K562 (cell line): ENCODE results near the gene EID2. TPM values are rescaled to one million over a fixed set of nuclear protein-coding genes. Genes with fewer than 3 reads are reported as not detected.

Experiments
- ARNT ChIP-seq, 2 experiments: fragments of 450-650 bp; IDR thresholded peaks; 2 replicates each; pipeline ENCODE4 v1.6.1; 2016; ENCODE audit warnings: mild to moderate bottlenecking in 1 of 2
- EP300 ChIP-seq: IDR thresholded peaks from 2 replicates; pipeline ENCODE4 v1.6.1; 2012; ENCODE audit warnings: low read length, improper control_type of control experiment
- FOSL1 ChIP-seq: fragments of 200-800 bp; sonication (Bioruptor generic); conservative IDR thresholded peaks from 2 replicates; pipeline ENCODE4 v1.6.1; 2016; ENCODE audit warnings: missing genetic modification characterization, missing compliant biosample characterization
- IFI16 ChIP-seq: fragments of 250-450 bp; sonication (Bioruptor Pico); IDR thresholded peaks from 2 replicates; pipeline ENCODE4 v2.1.2; 2022; ENCODE audit warnings: mild to moderate bottlenecking, inconsistent platforms
- NR2C2 ChIP-seq, 2 experiments: fragments of 200-800 bp in 1 of 2; sonication (Bioruptor generic) in 1 of 2; sonication (generic) in 1 of 2; formaldehyde crosslinking in 1 of 2; IDR thresholded peaks; 2 replicates each; pipeline versions ENCODE4 v1.6.1 to v1.8.0; 2016 to 2022; ENCODE audit warnings: mild to moderate bottlenecking in 1 of 2, missing compliant biosample characterization in 1 of 2, missing genetic modification characterization in 1 of 2, missing genetic modification reagents in 1 of 2
- POU5F1 ChIP-seq: fragments of 150-350 bp; IDR thresholded peaks from 2 replicates; pipeline ENCODE4 v1.6.1; 2014; ENCODE audit warnings: borderline replicate concordance, low read length, low read depth, mild to moderate bottlenecking; ENCODE audit not compliant: partially characterized antibody
- SMAD2 ChIP-seq: fragments of 150-350 bp; IDR thresholded peaks from 2 replicates; pipeline ENCODE4 v1.6.1; 2014; ENCODE audit warnings: low read depth, mild to moderate bottlenecking, low read length
- SMARCB1 ChIP-seq: IDR thresholded peaks from 2 replicates; pipeline ENCODE4 v1.6.1; 2011; ENCODE audit warnings: improper control_type of control experiment, low read depth; ENCODE audit not compliant: insufficient read length
- SP1 ChIP-seq: sonication (generic); formaldehyde crosslinking; IDR thresholded peaks from 2 replicates; pipeline ENCODE4 v1.8.1; 2022; ENCODE audit warnings: mild to moderate bottlenecking, missing genetic modification reagents
- XRCC3 ChIP-seq: fragments of 450-650 bp; IDR thresholded peaks from 2 replicates; pipeline ENCODE4 v1.6.1; 2017; ENCODE audit warnings: mild to moderate bottlenecking, moderate library complexity
- ZNF174 ChIP-seq: fragments of 250-450 bp; sonication (Bioruptor Pico); IDR thresholded peaks from 2 replicates; pipeline ENCODE4 v1.4.0; 2020; ENCODE audit warnings: mild to moderate bottlenecking
- ZNF184 ChIP-seq: sonication (generic); formaldehyde crosslinking; IDR thresholded peaks from 2 replicates; pipeline ENCODE4 v1.5.0; 2020; ENCODE audit warnings: missing genetic modification reagents
- ZNF3 ChIP-seq: fragments of 250-450 bp; sonication (Bioruptor Pico); IDR thresholded peaks from 2 replicates; pipeline ENCODE4 v1.5.0; 2021; ENCODE audit warnings: mild to moderate bottlenecking, moderate library complexity
- polyA plus RNA-seq, 8 experiments: library from polyadenylated mRNA; depleted of rRNA in 4 of 8; stranded (reverse) in 5 of 8; unstranded in 3 of 8; fragments of >200 nt; fragmentation: Nextera tagmentation in 2 of 8; fragmentation: Illumina TruSeq in 1 of 8; extraction: Ambion mirVana in 2 of 8; extraction: Trizol in 1 of 8; gene quantifications; 2 replicates each; pipeline versions ENCODE4 v1.2.1 to v1.2.3, GENCODE V29; 2011 to 2014; ENCODE audit warnings: inconsistent platforms in 1 of 8, missing spikeins in 1 of 8
- total RNA-seq, 7 experiments: library from RNA; depleted of rRNA in 6 of 7; stranded (reverse); fragments of >200 nt in 6 of 7; fragmentation: Illumina TruSeq in 2 of 7; extraction: Trizol in 2 of 7; gene quantifications; 2 replicates each; pipeline versions ENCODE4 v1.2.1 to v1.2.3, GENCODE V29; 2011 to 2021; ENCODE audit warnings: low replicate concordance in 1 of 7
- TF ChIP-seq, protein P1 (sequence below), 2 experiments: fragments of 450-650 bp; formaldehyde crosslinking in 1 of 2; IDR thresholded peaks; 2 replicates each; pipeline versions ENCODE4 v1.4.0 to v1.6.1; 2014 to 2020; ENCODE audit warnings: mild to moderate bottlenecking in 2 of 2, borderline replicate concordance in 1 of 2, low read depth in 1 of 2
- TF ChIP-seq, protein P2 (sequence below): sonication (generic); formaldehyde crosslinking; IDR thresholded peaks from 2 replicates; pipeline ENCODE4 v1.8.1; 2023; ENCODE audit warnings: mild to moderate bottlenecking, missing genetic modification reagents
- TF ChIP-seq, protein P3 (sequence below), 2 experiments: fragments of 450-650 bp; IDR thresholded peaks; 2 replicates each; pipeline ENCODE4 v1.6.1; 2016

EID2 gene
- total and polyA plus RNA-seq, 9 of the 15 experiments (the other 6 are each of a cell fraction or from before 2014, with no cell fraction given), result 2.5 to 18.5 (median 11.3) TPM

DNA sequence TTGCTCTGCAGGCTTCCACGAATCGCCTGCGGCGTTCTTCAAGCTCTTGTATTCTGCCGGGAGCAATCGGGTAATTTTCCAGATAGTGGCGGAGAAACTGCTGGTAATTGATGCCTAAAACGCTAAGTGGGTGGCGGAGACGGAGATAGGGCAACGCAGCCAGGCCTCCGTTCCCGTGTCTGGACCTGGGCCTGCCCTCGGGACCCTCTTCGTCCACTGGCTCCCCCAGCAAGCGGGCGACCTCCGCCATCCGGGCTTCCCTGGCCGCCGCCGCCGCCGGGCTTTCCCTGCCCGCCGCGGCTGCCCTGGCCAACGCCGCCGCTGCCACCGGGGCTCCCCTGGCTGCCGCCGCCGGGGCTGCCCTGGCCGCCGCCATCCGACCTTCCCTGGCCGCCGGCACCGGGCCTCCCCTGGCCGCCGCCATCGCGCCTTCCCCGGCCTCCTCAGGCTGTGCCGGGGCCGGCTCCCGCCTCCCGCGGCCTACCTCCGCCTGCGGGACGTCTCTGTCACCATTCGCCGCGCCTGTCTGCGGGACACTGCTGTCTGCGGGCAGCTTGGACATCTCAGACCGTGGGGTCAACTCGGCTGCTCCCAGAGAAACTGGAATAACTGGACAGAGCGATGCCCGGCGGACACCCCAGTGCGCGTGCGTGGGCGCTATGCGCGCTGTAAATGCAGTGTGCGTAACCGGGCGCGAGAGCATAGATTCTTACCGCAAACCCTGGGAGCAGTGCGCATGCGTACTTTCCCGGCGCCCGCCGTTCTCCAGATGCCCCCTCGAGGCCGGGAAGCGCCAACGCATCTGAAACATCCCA lies at the start of gene EID2 (continued):
- TF ChIP-seq, protein P1, sequence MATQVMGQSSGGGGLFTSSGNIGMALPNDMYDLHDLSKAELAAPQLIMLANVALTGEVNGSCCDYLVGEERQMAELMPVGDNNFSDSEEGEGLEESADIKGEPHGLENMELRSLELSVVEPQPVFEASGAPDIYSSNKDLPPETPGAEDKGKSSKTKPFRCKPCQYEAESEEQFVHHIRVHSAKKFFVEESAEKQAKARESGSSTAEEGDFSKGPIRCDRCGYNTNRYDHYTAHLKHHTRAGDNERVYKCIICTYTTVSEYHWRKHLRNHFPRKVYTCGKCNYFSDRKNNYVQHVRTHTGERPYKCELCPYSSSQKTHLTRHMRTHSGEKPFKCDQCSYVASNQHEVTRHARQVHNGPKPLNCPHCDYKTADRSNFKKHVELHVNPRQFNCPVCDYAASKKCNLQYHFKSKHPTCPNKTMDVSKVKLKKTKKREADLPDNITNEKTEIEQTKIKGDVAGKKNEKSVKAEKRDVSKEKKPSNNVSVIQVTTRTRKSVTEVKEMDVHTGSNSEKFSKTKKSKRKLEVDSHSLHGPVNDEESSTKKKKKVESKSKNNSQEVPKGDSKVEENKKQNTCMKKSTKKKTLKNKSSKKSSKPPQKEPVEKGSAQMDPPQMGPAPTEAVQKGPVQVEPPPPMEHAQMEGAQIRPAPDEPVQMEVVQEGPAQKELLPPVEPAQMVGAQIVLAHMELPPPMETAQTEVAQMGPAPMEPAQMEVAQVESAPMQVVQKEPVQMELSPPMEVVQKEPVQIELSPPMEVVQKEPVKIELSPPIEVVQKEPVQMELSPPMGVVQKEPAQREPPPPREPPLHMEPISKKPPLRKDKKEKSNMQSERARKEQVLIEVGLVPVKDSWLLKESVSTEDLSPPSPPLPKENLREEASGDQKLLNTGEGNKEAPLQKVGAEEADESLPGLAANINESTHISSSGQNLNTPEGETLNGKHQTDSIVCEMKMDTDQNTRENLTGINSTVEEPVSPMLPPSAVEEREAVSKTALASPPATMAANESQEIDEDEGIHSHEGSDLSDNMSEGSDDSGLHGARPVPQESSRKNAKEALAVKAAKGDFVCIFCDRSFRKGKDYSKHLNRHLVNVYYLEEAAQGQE (IDR thresholded peaks at IDR 0.05; ENCODE audit: borderline replicate concordance), result peak; percentile 55; the same call in 1 of the 2 replicates
- TF ChIP-seq, protein P1 (CRISPR knock-in tag; IDR thresholded peaks at IDR 0.05; ENCODE audit: low read depth), result no peak
- TF ChIP-seq NR2C2 (CRISPR knock-in tag; IDR thresholded peaks at IDR 0.05), result 0 out of 2 replicates have a peak, but pooled peaks have one; percentile 24
- peak; percentile 25; the same call in 1 of the 2 replicates for TF ChIP-seq NR2C2 (tag; IDR thresholded peaks at IDR 0.05)
- no peak for TF ChIP-seq ZNF3
- no peak for TF ChIP-seq IFI16 (CRISPR knock-in tag)
- no peak for TF ChIP-seq EP300
- TF ChIP-seq ZNF174 (CRISPR knock-in tag), result no peak
- TF ChIP-seq ZNF184 (CRISPR knock-in tag), result no peak
- TF ChIP-seq XRCC3, result no peak
- TF ChIP-seq, protein P2, sequence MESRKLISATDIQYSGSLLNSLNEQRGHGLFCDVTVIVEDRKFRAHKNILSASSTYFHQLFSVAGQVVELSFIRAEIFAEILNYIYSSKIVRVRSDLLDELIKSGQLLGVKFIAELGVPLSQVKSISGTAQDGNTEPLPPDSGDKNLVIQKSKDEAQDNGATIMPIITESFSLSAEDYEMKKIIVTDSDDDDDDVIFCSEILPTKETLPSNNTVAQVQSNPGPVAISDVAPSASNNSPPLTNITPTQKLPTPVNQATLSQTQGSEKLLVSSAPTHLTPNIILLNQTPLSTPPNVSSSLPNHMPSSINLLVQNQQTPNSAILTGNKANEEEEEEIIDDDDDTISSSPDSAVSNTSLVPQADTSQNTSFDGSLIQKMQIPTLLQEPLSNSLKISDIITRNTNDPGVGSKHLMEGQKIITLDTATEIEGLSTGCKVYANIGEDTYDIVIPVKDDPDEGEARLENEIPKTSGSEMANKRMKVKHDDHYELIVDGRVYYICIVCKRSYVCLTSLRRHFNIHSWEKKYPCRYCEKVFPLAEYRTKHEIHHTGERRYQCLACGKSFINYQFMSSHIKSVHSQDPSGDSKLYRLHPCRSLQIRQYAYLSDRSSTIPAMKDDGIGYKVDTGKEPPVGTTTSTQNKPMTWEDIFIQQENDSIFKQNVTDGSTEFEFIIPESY, result no peak
- TF ChIP-seq SMARCB1, result no peak
- peak; percentile 68 for TF ChIP-seq SP1 (CRISPR knock-in tag)
- TF ChIP-seq, protein P3, sequence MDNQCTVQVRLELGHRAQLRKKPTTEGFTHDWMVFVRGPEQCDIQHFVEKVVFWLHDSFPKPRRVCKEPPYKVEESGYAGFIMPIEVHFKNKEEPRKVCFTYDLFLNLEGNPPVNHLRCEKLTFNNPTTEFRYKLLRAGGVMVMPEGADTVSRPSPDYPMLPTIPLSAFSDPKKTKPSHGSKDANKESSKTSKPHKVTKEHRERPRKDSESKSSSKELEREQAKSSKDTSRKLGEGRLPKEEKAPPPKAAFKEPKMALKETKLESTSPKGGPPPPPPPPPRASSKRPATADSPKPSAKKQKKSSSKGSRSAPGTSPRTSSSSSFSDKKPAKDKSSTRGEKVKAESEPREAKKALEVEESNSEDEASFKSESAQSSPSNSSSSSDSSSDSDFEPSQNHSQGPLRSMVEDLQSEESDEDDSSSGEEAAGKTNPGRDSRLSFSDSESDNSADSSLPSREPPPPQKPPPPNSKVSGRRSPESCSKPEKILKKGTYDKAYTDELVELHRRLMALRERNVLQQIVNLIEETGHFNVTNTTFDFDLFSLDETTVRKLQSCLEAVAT (IDR thresholded peaks at IDR 0.05), result 0 out of 4 replicates have a peak, but pooled peaks of 1 of the 2 experiments have one; percentile 15
- no peak for TF ChIP-seq SMAD2
- no peak for TF ChIP-seq ARNT (IDR thresholded peaks at IDR 0.05)
- TF ChIP-seq POU5F1, result no peak
- no peak for TF ChIP-seq FOSL1
